ENCODE results near the gene FBXO7.

The FBXO7 gene

GRCh38 chr22:32457031-32457430 is 17.6 kb upstream of the FBXO7 start:
- Histone ChIP-seq H3K36me3 (ENCODE audit: insufficient read depth, low read length) (no peaks in the 10 kb centered on the region), H3K9me3 (ENCODE audit: insufficient read depth, low read depth, low read length) (no peaks in the 10 kb centered on the region), H3K4me2 (ENCODE audit: low read depth, low read length, poor library complexity, severe bottlenecking) (no peak overlapping the region), H3K4me3 (ENCODE audit: low read length, poor library complexity, severe bottlenecking) (no peak overlapping the region), H3K27me3 (ENCODE audit: insufficient read depth, low read length, poor library complexity, severe bottlenecking) (no peaks in the 10 kb centered on the region), H3K9ac (ENCODE audit: low read depth, low read length, poor library complexity, severe bottlenecking) (no peak overlapping the region), H3F3A (ENCODE audit: low read depth) (no peaks in the 10 kb centered on the region), H3K79me2 (ENCODE audit: insufficient read depth, low read length) (no peaks in the 10 kb centered on the region), H3K4me1 (ENCODE audit: insufficient read depth, low read length, poor library complexity, severe bottlenecking) (no peaks in the 10 kb centered on the region), H4K20me1 (ENCODE audit: insufficient read depth, low read length, poor library complexity, severe bottlenecking) (no peaks in the 10 kb centered on the region), H3K9me2 (replicated peaks; ENCODE audit: low read depth, low read length) (no peaks in the 10 kb centered on the region), H2AFZ (ENCODE audit: low read length) (no peak overlapping the region)
- TF ChIP-seq CTCF (conservative IDR thresholded peaks at IDR 0.05; ENCODE audit: low read length) (no peak), EZH2phosphoT487 (IDR thresholded peaks at IDR 0.05; ENCODE audit: borderline replicate concordance) (no peak)

DNA sequence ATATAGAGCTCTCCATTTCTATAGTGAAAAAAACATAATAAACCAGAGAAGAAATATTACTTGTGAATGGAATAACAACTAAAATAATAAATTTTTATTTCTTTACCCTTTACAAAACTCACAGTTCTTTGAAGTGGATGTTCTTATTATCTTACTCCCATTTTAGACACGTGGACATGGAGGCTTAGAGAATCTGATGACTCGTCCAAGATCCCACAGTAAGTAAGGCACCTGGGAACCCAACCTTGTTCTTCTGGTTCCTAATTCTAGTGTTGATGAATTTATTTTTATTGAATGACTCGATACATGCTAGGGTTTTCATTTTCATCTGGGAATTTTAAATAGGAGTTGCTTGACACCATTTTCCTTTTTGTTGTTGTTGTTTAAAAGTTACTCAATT is 12.2 kb upstream of the FBXO7 start:
- Histone ChIP-seq H3K36me3 (ENCODE audit: insufficient read depth, low read length) (no peaks in the 10 kb centered on the region), H3K4me1 (ENCODE audit: insufficient read depth, low read length, poor library complexity, severe bottlenecking) (no peaks in the 10 kb centered on the region), H3K9me2 (replicated peaks; ENCODE audit: low read depth, low read length) (no peaks in the 10 kb centered on the region), H3K9ac (ENCODE audit: low read depth, low read length, poor library complexity, severe bottlenecking) (no peak overlapping the region), H2AFZ (ENCODE audit: low read length) (no peak overlapping the region), H3F3A (ENCODE audit: low read depth) (no peaks in the 10 kb centered on the region), H3K4me3 (ENCODE audit: low read length, poor library complexity, severe bottlenecking) (no peak overlapping the region), H3K79me2 (ENCODE audit: insufficient read depth, low read length) (no peaks in the 10 kb centered on the region), H3K4me2 (ENCODE audit: low read depth, low read length, poor library complexity, severe bottlenecking) (no peak overlapping the region), H3K27me3 (ENCODE audit: insufficient read depth, low read length, poor library complexity, severe bottlenecking) (no peaks in the 10 kb centered on the region), H3K9me3 (ENCODE audit: insufficient read depth, low read depth, low read length) (no peaks in the 10 kb centered on the region), H4K20me1 (ENCODE audit: insufficient read depth, low read length, poor library complexity, severe bottlenecking) (no peaks in the 10 kb centered on the region)
- TF ChIP-seq CTCF (conservative IDR thresholded peaks at IDR 0.05; ENCODE audit: low read length) (no peak), EZH2phosphoT487 (IDR thresholded peaks at IDR 0.05; ENCODE audit: borderline replicate concordance) (no peak)

DNA sequence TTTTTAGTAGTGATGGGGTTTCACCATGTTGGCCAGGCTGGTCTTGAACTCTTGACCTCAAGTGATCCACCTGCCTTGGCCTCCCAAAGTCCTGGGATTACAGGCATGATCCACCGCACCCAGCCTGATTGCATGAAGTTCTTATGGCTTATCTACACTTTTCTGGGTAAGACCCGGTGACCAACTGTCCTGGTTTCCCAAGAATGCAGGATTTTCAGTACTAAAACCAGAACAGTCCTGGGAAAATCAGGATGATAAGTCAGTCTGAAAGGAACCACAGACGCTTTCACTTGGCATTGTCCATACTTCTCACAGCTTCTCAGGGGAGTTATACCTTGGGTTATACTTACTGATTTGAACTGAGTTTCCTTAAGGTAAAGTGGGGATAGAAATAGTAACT is 8.9 kb upstream of the FBXO7 start:
- Histone ChIP-seq H3K36me3 (ENCODE audit: insufficient read depth, low read length) (no peaks in the 10 kb centered on the region), H3F3A (ENCODE audit: low read depth) (no peaks in the 10 kb centered on the region), H3K9me3 (ENCODE audit: insufficient read depth, low read depth, low read length) (no peaks in the 10 kb centered on the region), H4K20me1 (ENCODE audit: insufficient read depth, low read length, poor library complexity, severe bottlenecking) (no peaks in the 10 kb centered on the region), H3K4me3 (ENCODE audit: low read length, poor library complexity, severe bottlenecking) (no peak overlapping the region), H3K79me2 (ENCODE audit: insufficient read depth, low read length) (no peaks in the 10 kb centered on the region), H2AFZ (ENCODE audit: low read length) (no peak overlapping the region), H3K9ac (ENCODE audit: low read depth, low read length, poor library complexity, severe bottlenecking) (no peak overlapping the region), H3K4me1 (ENCODE audit: insufficient read depth, low read length, poor library complexity, severe bottlenecking) (no peaks in the 10 kb centered on the region), H3K9me2 (replicated peaks; ENCODE audit: low read depth, low read length) (no peaks in the 10 kb centered on the region), H3K27me3 (ENCODE audit: insufficient read depth, low read length, poor library complexity, severe bottlenecking) (no peaks in the 10 kb centered on the region), H3K4me2 (ENCODE audit: low read depth, low read length, poor library complexity, severe bottlenecking) (no peak overlapping the region)
- TF ChIP-seq CTCF (conservative IDR thresholded peaks at IDR 0.05; ENCODE audit: low read length) (no peak), EZH2phosphoT487 (IDR thresholded peaks at IDR 0.05; ENCODE audit: borderline replicate concordance) (no peak)
